SK-N-SH (cell line): ENCODE results near the gene HM13. TPM values are rescaled to one million over a fixed set of nuclear protein-coding genes. Genes with fewer than 3 reads are reported as not detected.

Source experiments
- CTCF ChIA-PET: fragments of 300-600, 350-600 bp; formaldehyde crosslinking; extraction: SDS; loops from one replicate; lab custom pipeline; 2021; lab: Yijun Ruan, JAX
- POLR2A ChIA-PET: fragments of 350-600 bp; sonication (Branson Sonifier 250); formaldehyde crosslinking; extraction: SDS; loops from one replicate; lab custom pipeline; 2020; ENCODE audit warnings: antibody characterized with exemption, inconsistent platforms; lab: Yijun Ruan, JAX
- DNase-seq: peaks from one replicate; pipeline ENCODE4 v3.0.0; 2012
- H2AFZ ChIP-seq: fragments of 200-600 bp; sonication (generic); 2 replicates; pipeline ENCODE4 v1.8.1; 2016; ENCODE audit warnings: antibody characterized with exemption, mild to moderate bottlenecking, low read depth
- H3F3A ChIP-seq: fragments of 200-600 bp; sonication (generic); replicated peaks from 2 replicates; pipeline ENCODE3; 2016; ENCODE audit warnings: antibody characterized with exemption, mild to moderate bottlenecking; ENCODE audit not compliant: insufficient read depth
- H3K27ac ChIP-seq, 2 experiments: fragments of 200-500 bp in 1 of 2; fragments of 200-600 bp in 1 of 2; sonication (Bioruptor generic) in 1 of 2; sonication (generic), shearing (Covaris generic) in 1 of 2; 2 replicates each; pipeline versions ENCODE4 v1.5.1 to v1.6.1; 2014 to 2016; ENCODE audit warnings: low read depth in 2 of 2, inconsistent platforms in 1 of 2, low read length in 1 of 2, mild to moderate bottlenecking in 1 of 2, mixed read lengths in 1 of 2
- H3K27me3 ChIP-seq: fragments of 200-600 bp; sonication (generic), shearing (Covaris generic); 2 replicates; pipeline ENCODE4 v1.6.1; 2016; ENCODE audit warnings: mixed run types; ENCODE audit not compliant: insufficient read depth
- H3K36me3 ChIP-seq, 2 experiments: fragments of 200-500 bp in 1 of 2; fragments of 200-600 bp in 1 of 2; sonication (Bioruptor generic) in 1 of 2; sonication (generic) in 1 of 2; replicated peaks in 1 of 2; 2 replicates each; pipeline versions ENCODE3 to v1.5.1; 2014 to 2016; ENCODE audit warnings: low read length in 1 of 2, mild to moderate bottlenecking in 1 of 2; ENCODE audit not compliant: insufficient read depth in 2 of 2, control insufficient read depth in 1 of 2
- H3K4me1 ChIP-seq, 2 experiments: fragments of 200-500 bp in 1 of 2; fragments of 200-600 bp in 1 of 2; sonication (Bioruptor generic) in 1 of 2; sonication (generic), shearing (Covaris generic) in 1 of 2; 2 replicates each; pipeline versions ENCODE4 v1.5.1 to v1.6.1; 2014 to 2016; ENCODE audit warnings: low read depth in 1 of 2, low read length in 1 of 2, mixed run types in 1 of 2; ENCODE audit not compliant: insufficient read depth in 2 of 2, control insufficient read depth in 1 of 2
- H3K4me2 ChIP-seq: fragments of 200-600 bp; sonication (generic), shearing (Covaris generic); 2 replicates; pipeline ENCODE4 v1.6.1; 2017; ENCODE audit warnings: mixed run types
- H3K4me3 ChIP-seq, 2 experiments: fragments of 200-500 bp in 1 of 2; fragments of 200-600 bp in 1 of 2; sonication (Bioruptor generic) in 1 of 2; sonication (generic), shearing (Covaris generic) in 1 of 2; 2 replicates each; pipeline versions ENCODE4 v1.5.1 to v1.8.1; 2014 to 2016; ENCODE audit warnings: low read depth in 2 of 2, inconsistent platforms in 1 of 2, low read length in 1 of 2, mild to moderate bottlenecking in 1 of 2, mixed read lengths in 1 of 2, moderate library complexity in 1 of 2
- H3K79me2 ChIP-seq: fragments of 200-600 bp; sonication (generic); 2 replicates; pipeline ENCODE4 v1.8.1; 2017; ENCODE audit warnings: mild to moderate bottlenecking; ENCODE audit not compliant: insufficient read depth
- H3K9ac ChIP-seq: fragments of 200-600 bp; sonication (generic); 2 replicates; pipeline ENCODE4 v1.6.1; 2017; ENCODE audit warnings: mixed run types
- H3K9me2 ChIP-seq: fragments of 200-600 bp; sonication (generic); 2 replicates; pipeline ENCODE4 v1.6.1; 2017; ENCODE audit warnings: mixed run types
- H3K9me3 ChIP-seq: fragments of 200-600 bp; sonication (generic); 2 replicates; pipeline ENCODE4 v1.6.1; 2017; ENCODE audit warnings: mixed run types, mild to moderate bottlenecking, moderate library complexity
- H4K20me1 ChIP-seq: fragments of 200-600 bp; sonication (generic); 2 replicates; pipeline ENCODE4 v1.6.1; 2017; ENCODE audit warnings: mild to moderate bottlenecking, mixed run types; ENCODE audit not compliant: insufficient read depth
- FOSL2 ChIP-seq: IDR thresholded peaks from 2 replicates; pipeline ENCODE4 v1.4.0; 2012; ENCODE audit warnings: low read depth, mild to moderate bottlenecking, moderate library complexity, borderline replicate concordance
- FOXM1 ChIP-seq: IDR thresholded peaks from 2 replicates; pipeline ENCODE4 v1.4.0; 2012; ENCODE audit warnings: low read depth, mild to moderate bottlenecking
- GABPA ChIP-seq: IDR thresholded peaks from 2 replicates; pipeline ENCODE4 v1.4.0; 2012; ENCODE audit warnings: low read depth, mild to moderate bottlenecking
- GATA2 ChIP-seq: sonication (generic); formaldehyde crosslinking; IDR thresholded peaks from 2 replicates; pipeline ENCODE4 v1.5.0; 2020; ENCODE audit warnings: mild to moderate bottlenecking, missing genetic modification reagents
- JUND ChIP-seq: IDR thresholded peaks from 2 replicates; pipeline ENCODE4 v1.4.0; 2012
- POLR2AphosphoS5 ChIP-seq: IDR thresholded peaks from 2 replicates; pipeline ENCODE4 v1.6.1; 2012; ENCODE audit warnings: low read depth, low read length
- REST ChIP-seq: IDR thresholded peaks from 2 replicates; pipeline ENCODE4 v1.6.1; 2012; ENCODE audit warnings: mild to moderate bottlenecking, low read depth, low read length, moderate library complexity
- RFX5 ChIP-seq: IDR thresholded peaks from 2 replicates; pipeline ENCODE4 v1.6.1; 2012; ENCODE audit warnings: mild to moderate bottlenecking, improper control_type of control experiment, low read length
- RXRA ChIP-seq: IDR thresholded peaks from 2 replicates; pipeline ENCODE4 v1.4.0; 2012; ENCODE audit warnings: low read depth, mild to moderate bottlenecking, borderline replicate concordance
- SMC3 ChIP-seq: IDR thresholded peaks from 2 replicates; pipeline ENCODE4 v1.6.1; 2012; ENCODE audit warnings: low read depth, low read length, improper control_type of control experiment
- TAF1 ChIP-seq: IDR thresholded peaks from 2 replicates; pipeline ENCODE4 v1.6.1; 2012; ENCODE audit warnings: low read depth, mild to moderate bottlenecking, low read length, moderate library complexity, borderline replicate concordance
- TCF12 ChIP-seq: IDR thresholded peaks from 2 replicates; pipeline ENCODE4 v1.4.0; 2012
- TEAD4 ChIP-seq: IDR thresholded peaks from 2 replicates; pipeline ENCODE4 v1.4.0; 2012; ENCODE audit warnings: mild to moderate bottlenecking, borderline replicate concordance; ENCODE audit not compliant: insufficient read depth
- USF2 ChIP-seq: fragments of 150-350 bp; IDR thresholded peaks from 2 replicates; pipeline ENCODE4 v1.6.1; 2017; ENCODE audit warnings: antibody characterized with exemption, low read length, low read depth, borderline replicate concordance
- WGBS: methylation state at CpG from one replicate; pipeline ENCODE4 v1.1.6; 2017; ENCODE audit warnings: low lambda C conversion rate; 5-methylcytosine and 5-hydroxymethylcytosine counted together
- polyA plus RNA-seq, 3 experiments: library from polyadenylated mRNA; depleted of rRNA; stranded (reverse); fragments of >200 nt; gene quantifications; 2 replicates each; pipeline ENCODE4 v1.2.3, GENCODE V29; 2012
- TF ChIP-seq, protein P1 (sequence below): IDR thresholded peaks from 2 replicates; pipeline ENCODE4 v1.4.0; 2012; ENCODE audit warnings: low read depth, borderline replicate concordance

Gene HM13
- polyA plus RNA-seq, 1 of the 3 experiments (the other 2 are of a cell fraction): 160 TPM

DNA sequence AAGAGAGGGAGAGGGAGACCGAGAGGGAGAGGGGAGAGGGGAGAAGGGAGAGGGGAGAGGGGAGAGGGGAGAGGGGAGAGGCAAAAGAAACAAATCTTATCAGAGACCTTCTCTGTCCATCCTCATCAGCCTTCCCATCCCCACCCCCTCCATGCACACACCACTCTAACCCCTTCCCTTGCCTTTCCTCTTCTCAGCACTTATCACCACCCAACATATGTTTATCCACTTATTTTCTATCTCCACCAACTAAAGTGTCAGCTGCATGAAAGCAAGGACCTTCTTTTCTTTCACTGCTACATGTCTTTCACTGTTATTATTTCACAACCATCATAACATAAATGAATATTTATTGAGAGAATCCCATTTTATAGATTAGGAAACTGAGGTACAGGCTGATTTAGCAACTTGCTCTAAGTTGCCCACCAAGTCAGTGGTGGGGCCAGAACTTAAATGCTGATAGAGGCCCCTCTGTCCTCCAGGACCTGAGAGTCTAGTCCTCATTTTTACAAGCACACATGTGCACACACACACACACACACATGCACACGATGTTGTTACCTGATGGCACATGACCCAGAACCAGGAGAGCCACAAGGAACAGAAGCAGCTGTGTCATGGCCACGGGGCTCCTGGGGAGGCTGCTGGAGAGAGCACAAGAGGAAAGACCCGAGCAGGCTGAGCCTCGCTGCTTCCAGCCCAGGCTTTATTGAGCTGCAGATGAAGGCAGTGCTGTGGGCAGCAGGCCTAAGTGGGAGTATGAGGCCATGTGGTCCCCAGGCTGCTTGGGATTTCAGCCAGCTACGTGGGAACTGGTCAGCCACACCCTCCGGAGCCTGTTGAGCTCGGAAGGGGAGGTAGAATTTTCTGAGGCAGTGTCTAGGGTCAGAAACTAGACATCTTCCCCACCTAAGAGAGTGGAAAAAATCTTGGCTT, 41.6 kb upstream of the HM13 start:
- CTCF ChIA-PET: interaction anchor here (0.5 to 1.5 kb wide), 3 partner anchors 30 to 45 kb away, joined by 3 read pairs; no protein-coding TSS in a partner anchor
- Histone ChIP-seq H3K27me3 (no peaks in the 10 kb centered on the region), H4K20me1 (no peaks in the 10 kb centered on the region), H3K4me2 (no peak overlapping the region), H3K9me3 (no peaks in the 10 kb centered on the region), H3K4me1 (peaks cover 2 to 7% of the 10 kb centered on the region in 2 experiments; a peak in 2 of 4 replicates), H3K79me2 (no peaks in the 10 kb centered on the region; the same call in 1 of the 2 replicates), H3F3A (no peaks in the 10 kb centered on the region), H3K4me3 (no peak overlapping the region), H2AFZ (no peak overlapping the region), H3K9ac (no peak overlapping the region), H3K9me2 (no peaks in the 10 kb centered on the region), H3K27ac (no peak overlapping the region), H3K36me3 (no peaks in the 10 kb centered on the region)
- no peak for DNase-seq
- POLR2A ChIA-PET: no interaction called here
- no peak for TF ChIP-seq GATA2 (CRISPR knock-in tag)
- TF ChIP-seq RFX5: no peak
- TF ChIP-seq TAF1: no peak
- no peak for TF ChIP-seq GABPA
- no peak for TF ChIP-seq FOXM1
- 53% methylated on average over 8 of the region's 8 CpGs for WGBS

GRCh38 chr20:31473331-31474096, 40.7 kb upstream of the HM13 start:
- H3K27me3 ChIP-seq: no peaks in the 10 kb centered on the region
- no peak overlapping the region for H3K9ac ChIP-seq
- WGBS: 49% methylated on average over 5 of the region's 5 CpGs
- ChIA-PET CTCF (interaction anchor here (0.8 to 2.4 kb wide), 4 partner anchors 11 to 30 kb away, joined by 3 to 10 read pairs (median 4); no protein-coding TSS in a partner anchor), POLR2A (no interaction called here)
- no peak for TF ChIP-seq FOSL2
- no peak for TF ChIP-seq POLR2AphosphoS5
- H3F3A ChIP-seq: no peaks in the 10 kb centered on the region
- H3K9me3 ChIP-seq: no peaks in the 10 kb centered on the region
- H2AFZ ChIP-seq: no peak overlapping the region
- no peak overlapping the region for H3K4me3 ChIP-seq
- no peak for DNase-seq
- no peak overlapping the region for H3K27ac ChIP-seq
- H3K9me2 ChIP-seq: no peaks in the 10 kb centered on the region
- no peaks in the 10 kb centered on the region; the same call in 1 of the 2 replicates for H3K79me2 ChIP-seq
- no peak overlapping the region for H3K4me2 ChIP-seq
- H4K20me1 ChIP-seq: no peaks in the 10 kb centered on the region
- H3K36me3 ChIP-seq: no peaks in the 10 kb centered on the region
- H3K4me1 ChIP-seq: peaks cover 2 to 7% of the 10 kb centered on the region in 2 experiments; a peak in 2 of 4 replicates

DNA sequence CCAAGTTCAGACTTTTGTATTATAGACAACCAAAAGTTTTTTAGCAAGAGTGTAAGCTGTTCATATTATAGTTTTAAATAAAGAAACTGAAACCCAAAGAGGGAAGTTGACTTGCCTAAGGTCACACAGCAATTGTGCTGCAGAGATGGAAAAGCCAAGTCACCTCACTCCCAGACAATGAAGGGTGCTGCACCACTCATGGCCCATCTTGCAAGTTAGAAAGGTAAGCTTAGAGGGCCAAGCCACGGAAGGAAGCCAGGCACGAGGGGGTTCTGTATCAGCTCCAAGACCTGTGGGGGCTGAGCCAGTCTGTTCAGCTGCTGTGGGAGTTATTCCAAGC, 40.2 kb upstream of the HM13 start:
- no peaks in the 10 kb centered on the region for H3K27me3 ChIP-seq
- H3F3A ChIP-seq: no peaks in the 10 kb centered on the region
- no peak overlapping the region for H3K4me2 ChIP-seq
- H3K36me3 ChIP-seq: no peaks in the 10 kb centered on the region
- H4K20me1 ChIP-seq: no peaks in the 10 kb centered on the region
- no peak overlapping the region for H3K4me3 ChIP-seq
- no peaks in the 10 kb centered on the region; the same call in 1 of the 2 replicates for H3K79me2 ChIP-seq
- H3K9me2 ChIP-seq: no peaks in the 10 kb centered on the region
- H2AFZ ChIP-seq: no peak overlapping the region
- H3K4me1 ChIP-seq: peaks cover 2 to 7% of the 10 kb centered on the region in 2 experiments; a peak in 2 of 4 replicates
- 61% methylated on average over 2 of the region's 2 CpGs for WGBS
- ChIA-PET POLR2A (no interaction called here), CTCF (interaction anchor here (1.5 to 2.8 kb wide), 4 partner anchors 11 to 29 kb away, joined by 3 to 12 read pairs (median 7); no protein-coding TSS in a partner anchor)
- H3K9ac ChIP-seq: no peak overlapping the region
- no peak for DNase-seq
- no peaks in the 10 kb centered on the region for H3K9me3 ChIP-seq
- no peak overlapping the region for H3K27ac ChIP-seq
- TF ChIP-seq, protein P1, sequence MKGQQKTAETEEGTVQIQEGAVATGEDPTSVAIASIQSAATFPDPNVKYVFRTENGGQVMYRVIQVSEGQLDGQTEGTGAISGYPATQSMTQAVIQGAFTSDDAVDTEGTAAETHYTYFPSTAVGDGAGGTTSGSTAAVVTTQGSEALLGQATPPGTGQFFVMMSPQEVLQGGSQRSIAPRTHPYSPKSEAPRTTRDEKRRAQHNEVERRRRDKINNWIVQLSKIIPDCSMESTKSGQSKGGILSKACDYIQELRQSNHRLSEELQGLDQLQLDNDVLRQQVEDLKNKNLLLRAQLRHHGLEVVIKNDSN: no peak
- no peak for TF ChIP-seq TCF12
- TF ChIP-seq USF2: no peak
- TF ChIP-seq TEAD4: no peak
- TF ChIP-seq JUND: no peak
- no peak for TF ChIP-seq FOXM1
- TF ChIP-seq RXRA: no peak
- no peak for TF ChIP-seq REST
- TF ChIP-seq SMC3: no peak
